Liver (tissue), 3 donors: ENCODE data around the gene APOBEC3F.

Experiments
- ATF3 ChIP-seq: IDR thresholded peaks from 2 replicates; pipeline ENCODE4 v1.6.1; 2016; ENCODE audit warnings: antibody characterized with exemption
- CTCF ChIP-seq: fragments of 150-350 bp; IDR thresholded peaks from 2 replicates; pipeline ENCODE4 v1.5.1; 2017; ENCODE audit warnings: improper control_type of control experiment, low read depth, low read length; ENCODE audit not compliant: missing input control
- EGR1 ChIP-seq, 2 donors: IDR thresholded peaks; 2 replicates each; pipeline ENCODE4 v1.6.1; 2016 to 2018; ENCODE audit warnings: antibody characterized with exemption in 2 of 2, low read depth in 2 of 2
- FOXA1 ChIP-seq: IDR thresholded peaks from 2 replicates; pipeline ENCODE4 v1.6.1; 2016; ENCODE audit warnings: antibody characterized with exemption
- HNF4G ChIP-seq: IDR thresholded peaks from 2 replicates; pipeline ENCODE4 v1.6.1; 2016; ENCODE audit warnings: antibody characterized with exemption
- JUND ChIP-seq, 2 donors: IDR thresholded peaks; 2 replicates each; pipeline ENCODE4 v1.6.1; 2016; ENCODE audit warnings: antibody characterized with exemption in 2 of 2
- NR2F2 ChIP-seq: IDR thresholded peaks from 2 replicates; pipeline ENCODE4 v1.6.1; 2016; ENCODE audit warnings: antibody characterized with exemption
- RAD21 ChIP-seq, 2 donors: IDR thresholded peaks; 2 replicates each; pipeline ENCODE4 v1.6.1; 2016; ENCODE audit warnings: antibody characterized with exemption in 2 of 2, mild to moderate bottlenecking in 2 of 2
- TAF1 ChIP-seq: conservative IDR thresholded peaks from 2 replicates; pipeline ENCODE4 v1.6.1; 2016; ENCODE audit warnings: antibody characterized with exemption, mild to moderate bottlenecking
- YY1 ChIP-seq: IDR thresholded peaks from 2 replicates; pipeline ENCODE4 v1.6.1; 2016; ENCODE audit warnings: antibody characterized with exemption, mild to moderate bottlenecking
- TF ChIP-seq, protein P1 (sequence below): IDR thresholded peaks from 2 replicates; pipeline ENCODE4 v1.6.1; 2016; ENCODE audit warnings: antibody characterized with exemption, mild to moderate bottlenecking
- TF ChIP-seq, protein P2 (sequence below): IDR thresholded peaks from 2 replicates; pipeline ENCODE4 v1.6.1; 2016; ENCODE audit warnings: antibody characterized with exemption
- donor health status: healthy.
- donor health status: healthy.

DNA sequence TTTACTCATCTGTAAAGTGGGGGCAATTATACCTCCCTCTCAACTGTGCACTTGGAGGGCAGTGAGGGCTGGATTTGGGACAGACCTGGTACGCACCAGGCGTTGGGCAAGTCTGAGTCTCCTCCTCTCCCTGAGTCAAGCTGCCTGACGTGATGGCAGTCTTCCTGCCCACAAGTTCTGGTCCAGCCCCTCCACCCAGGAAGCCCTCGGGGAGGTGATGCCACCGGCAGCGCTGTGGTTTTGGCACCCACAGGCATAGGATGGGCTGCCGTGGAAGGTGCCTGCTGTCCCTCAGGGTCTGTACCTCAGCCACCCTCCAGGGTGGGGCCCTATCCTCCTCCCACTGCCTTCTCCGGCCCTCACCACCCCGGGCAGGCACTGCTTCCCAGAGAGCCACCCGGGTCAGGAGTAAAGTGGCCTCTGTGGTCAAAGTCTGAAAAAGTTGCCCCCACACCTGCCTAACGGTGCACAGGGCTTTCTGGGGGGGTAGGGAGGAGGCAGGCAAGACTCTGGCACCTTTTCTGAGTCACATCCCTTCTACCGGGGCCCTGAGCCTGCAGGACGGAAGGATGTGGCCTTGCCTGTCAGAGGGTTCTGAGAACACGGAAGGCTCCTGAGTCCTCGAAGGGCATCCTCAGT lies 49.9 kb downstream of the APOBEC3F start:
- TF ChIP-seq, protein P1, sequence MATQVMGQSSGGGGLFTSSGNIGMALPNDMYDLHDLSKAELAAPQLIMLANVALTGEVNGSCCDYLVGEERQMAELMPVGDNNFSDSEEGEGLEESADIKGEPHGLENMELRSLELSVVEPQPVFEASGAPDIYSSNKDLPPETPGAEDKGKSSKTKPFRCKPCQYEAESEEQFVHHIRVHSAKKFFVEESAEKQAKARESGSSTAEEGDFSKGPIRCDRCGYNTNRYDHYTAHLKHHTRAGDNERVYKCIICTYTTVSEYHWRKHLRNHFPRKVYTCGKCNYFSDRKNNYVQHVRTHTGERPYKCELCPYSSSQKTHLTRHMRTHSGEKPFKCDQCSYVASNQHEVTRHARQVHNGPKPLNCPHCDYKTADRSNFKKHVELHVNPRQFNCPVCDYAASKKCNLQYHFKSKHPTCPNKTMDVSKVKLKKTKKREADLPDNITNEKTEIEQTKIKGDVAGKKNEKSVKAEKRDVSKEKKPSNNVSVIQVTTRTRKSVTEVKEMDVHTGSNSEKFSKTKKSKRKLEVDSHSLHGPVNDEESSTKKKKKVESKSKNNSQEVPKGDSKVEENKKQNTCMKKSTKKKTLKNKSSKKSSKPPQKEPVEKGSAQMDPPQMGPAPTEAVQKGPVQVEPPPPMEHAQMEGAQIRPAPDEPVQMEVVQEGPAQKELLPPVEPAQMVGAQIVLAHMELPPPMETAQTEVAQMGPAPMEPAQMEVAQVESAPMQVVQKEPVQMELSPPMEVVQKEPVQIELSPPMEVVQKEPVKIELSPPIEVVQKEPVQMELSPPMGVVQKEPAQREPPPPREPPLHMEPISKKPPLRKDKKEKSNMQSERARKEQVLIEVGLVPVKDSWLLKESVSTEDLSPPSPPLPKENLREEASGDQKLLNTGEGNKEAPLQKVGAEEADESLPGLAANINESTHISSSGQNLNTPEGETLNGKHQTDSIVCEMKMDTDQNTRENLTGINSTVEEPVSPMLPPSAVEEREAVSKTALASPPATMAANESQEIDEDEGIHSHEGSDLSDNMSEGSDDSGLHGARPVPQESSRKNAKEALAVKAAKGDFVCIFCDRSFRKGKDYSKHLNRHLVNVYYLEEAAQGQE = no peak
- TF ChIP-seq HNF4G (no peak), CTCF (no peak), FOXA1 (no peak), RAD21 (IDR thresholded peaks at IDR 0.05) (no peak), JUND (IDR thresholded peaks at IDR 0.05) (no peak), TAF1 (no peak), ATF3 (no peak), EGR1 (IDR thresholded peaks at IDR 0.05; ENCODE audit: low read depth in 2 of 2) (no peak), YY1 (no peak), NR2F2 (no peak)
- TF ChIP-seq, protein P2, sequence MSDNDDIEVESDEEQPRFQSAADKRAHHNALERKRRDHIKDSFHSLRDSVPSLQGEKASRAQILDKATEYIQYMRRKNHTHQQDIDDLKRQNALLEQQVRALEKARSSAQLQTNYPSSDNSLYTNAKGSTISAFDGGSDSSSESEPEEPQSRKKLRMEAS = no peak
